DOHH2 (cell line): Measurements from ENCODE around the gene TCERG1L.

Experiments used
- H3F3A ChIP-seq: fragments of 200-600 bp; sonication (generic), shearing (Covaris generic); 2 replicates; pipeline ENCODE4 v1.6.0; 2016; ENCODE audit warnings: antibody characterized with exemption, mild to moderate bottlenecking; ENCODE audit not compliant: control insufficient read depth, insufficient read depth
- H3K27ac ChIP-seq: fragments of 200-600 bp; sonication (generic); 2 replicates; pipeline ENCODE4 v1.5.1; 2014; ENCODE audit warnings: low read depth, mild to moderate bottlenecking, low read length, moderate library complexity
- H3K27me3 ChIP-seq: fragments of 200-600 bp; sonication (generic); 2 replicates; pipeline ENCODE4 v1.6.1; 2014; ENCODE audit warnings: mild to moderate bottlenecking, low read length, mixed read lengths; ENCODE audit not compliant: control insufficient read depth
- H3K36me3 ChIP-seq: fragments of 200-600 bp; sonication (generic); 2 replicates; pipeline ENCODE4 v1.6.1; 2014; ENCODE audit warnings: mild to moderate bottlenecking, low read length, moderate library complexity, mixed read lengths; ENCODE audit not compliant: control insufficient read depth
- H3K4me1 ChIP-seq: fragments of 200-600 bp; sonication (generic); 2 replicates; pipeline ENCODE4 v1.6.1; 2014; ENCODE audit warnings: mild to moderate bottlenecking, low read length, mixed read lengths; ENCODE audit not compliant: control insufficient read depth
- H3K4me2 ChIP-seq: fragments of 200-600 bp; sonication (generic); 2 replicates; pipeline ENCODE4 v1.6.0; 2014; ENCODE audit warnings: mild to moderate bottlenecking, low read length, moderate library complexity
- H3K4me3 ChIP-seq: fragments of 200-600 bp; sonication (generic); 2 replicates; pipeline ENCODE4 v1.5.1; 2014; ENCODE audit warnings: mild to moderate bottlenecking, low read length, mixed read lengths
- H3K79me2 ChIP-seq: fragments of 200-600 bp; sonication (generic); 2 replicates; pipeline ENCODE4 v1.6.1; 2014; ENCODE audit warnings: mild to moderate bottlenecking, low read length, mixed read lengths; ENCODE audit not compliant: control insufficient read depth
- H3K9me2 ChIP-seq: fragments of 200-600 bp; sonication (generic); replicated peaks from 2 replicates; pipeline ENCODE4 v1.6.1; 2014; ENCODE audit warnings: mild to moderate bottlenecking, low read length, mixed read lengths; ENCODE audit not compliant: control insufficient read depth
- H3K9me3 ChIP-seq: fragments of 200-600 bp; sonication (generic); 2 replicates; pipeline ENCODE4 v1.6.1; 2014; ENCODE audit warnings: antibody characterized with exemption, low read length, mixed read lengths; ENCODE audit not compliant: control insufficient read depth, insufficient read depth
- H4K20me1 ChIP-seq: fragments of 200-600 bp; sonication (generic); 2 replicates; pipeline ENCODE4 v1.6.0; 2014; ENCODE audit warnings: low read depth, mild to moderate bottlenecking, antibody characterized with exemption, low read length, moderate library complexity; ENCODE audit not compliant: control insufficient read depth, insufficient read depth
- CTCF ChIP-seq: fragments of 200-600 bp; sonication (generic); IDR thresholded peaks from one replicate; pipeline ENCODE4 v1.5.1; 2014; ENCODE audit warnings: antibody characterized with exemption, mild to moderate bottlenecking, low read depth, low read length; ENCODE audit not compliant: poor library complexity, severe bottlenecking
- EZH2phosphoT487 ChIP-seq: fragments of 200-600 bp; sonication (generic); IDR thresholded peaks from 2 replicates; pipeline ENCODE4 v1.6.1; 2017; ENCODE audit warnings: borderline replicate concordance, mild to moderate bottlenecking, antibody characterized with exemption, low read length, moderate library complexity, mixed read lengths

The TCERG1L gene

GRCh38 chr10:131113165-131113564 is 198.4 kb downstream of the TCERG1L start:
- no peak overlapping the region for H3K4me3 ChIP-seq
- H3K9me3 ChIP-seq = no peaks in the 10 kb centered on the region
- H3K36me3 ChIP-seq = no peaks in the 10 kb centered on the region
- H3K9me2 ChIP-seq = no peaks in the 10 kb centered on the region
- H3K27ac ChIP-seq = no peak overlapping the region
- H3K27me3 ChIP-seq = no peaks in the 10 kb centered on the region
- no peaks in the 10 kb centered on the region for H3F3A ChIP-seq
- no peak overlapping the region for H3K4me2 ChIP-seq
- TF ChIP-seq EZH2phosphoT487 (no peak), CTCF (no peak)
- no peaks in the 10 kb centered on the region for H3K79me2 ChIP-seq
- no peaks in the 10 kb centered on the region for H3K4me1 ChIP-seq
- no peaks in the 10 kb centered on the region for H4K20me1 ChIP-seq

GRCh38 chr10:131112691-131113090 is 198.8 kb downstream of the TCERG1L start:
- H3K79me2 ChIP-seq = no peaks in the 10 kb centered on the region
- H3K9me2 ChIP-seq = no peaks in the 10 kb centered on the region
- no peak for TF ChIP-seq CTCF
- no peak for TF ChIP-seq EZH2phosphoT487
- H3K4me3 ChIP-seq = no peak overlapping the region
- H3K4me2 ChIP-seq = no peak overlapping the region
- no peak overlapping the region for H3K27ac ChIP-seq
- H3K27me3 ChIP-seq = no peaks in the 10 kb centered on the region
- no peaks in the 10 kb centered on the region for H4K20me1 ChIP-seq
- H3K9me3 ChIP-seq = no peaks in the 10 kb centered on the region
- no peaks in the 10 kb centered on the region for H3K36me3 ChIP-seq
- no peaks in the 10 kb centered on the region for H3K4me1 ChIP-seq
- no peaks in the 10 kb centered on the region for H3F3A ChIP-seq

- H3K9me3 ChIP-seq = no peaks in the 10 kb centered on the region
- H3K27ac ChIP-seq = no peak overlapping the region
- no peak for TF ChIP-seq CTCF
- no peaks in the 10 kb centered on the region for H3K79me2 ChIP-seq
- H3K36me3 ChIP-seq = no peaks in the 10 kb centered on the region
- no peak overlapping the region for H3K4me3 ChIP-seq
- H3K27me3 ChIP-seq = no peaks in the 10 kb centered on the region
- H4K20me1 ChIP-seq = no peaks in the 10 kb centered on the region
- no peak overlapping the region for H3K4me2 ChIP-seq
- no peaks in the 10 kb centered on the region for H3F3A ChIP-seq
- H3K9me2 ChIP-seq = no peaks in the 10 kb centered on the region
- no peaks in the 10 kb centered on the region for H3K4me1 ChIP-seq
Observed at GRCh38 chr10:131111471-131112080, 199.9 kb downstream of the TCERG1L start.
